GM10248 (cell line): Measurements from ENCODE around the gene PABPC1L.
"Not testable (repeated sequence)": the region's sequence is repeated elsewhere in the genome, so short reads cannot be mapped to it uniquely, and the experiment has no call there.

Experiments used
- CTCF ChIA-PET: fragments of 300-600 bp; sonication (Branson Sonifier 250); formaldehyde crosslinking; extraction: SDS; loops from one replicate; lab custom pipeline; 2021; ENCODE audit warnings: antibody characterized with exemption; lab: Yijun Ruan, JAX
- POLR2A ChIA-PET: fragments of 350-650 bp; sonication (Branson Sonifier 250); formaldehyde crosslinking; extraction: SDS; loops from one replicate; lab custom pipeline; 2020; ENCODE audit warnings: antibody characterized with exemption; lab: Yijun Ruan, JAX
- DNase-seq: peaks from one replicate; pipeline ENCODE4 v3.0.0; 2012; ENCODE audit errors: extremely low spot score
- CTCF ChIP-seq: IDR thresholded peaks from 2 replicates; pipeline ENCODE4 v1.5.1; 2012; ENCODE audit warnings: mild to moderate bottlenecking, low read depth; ENCODE audit errors: extremely low read depth, missing control alignments, control extremely low read depth

PABPC1L gene

GRCh38 chr20:44909872-44910689 lies at the start of gene PABPC1L:
TSS of gene PABPC1L (plus strand) at chr20:44910060. CDS start at chr20:44910144, 84 bp downstream.
- no peak for TF ChIP-seq CTCF
- POLR2A ChIA-PET: interaction anchor here (0.6 kb wide), 1 partner anchor 158 kb away, joined by 6 read pairs; no protein-coding TSS in a partner anchor
- DNase-seq: peak; percentile 95
- CTCF ChIA-PET: interaction anchor here (0.8 to 2.7 kb wide), 4 partner anchors 14 to 186 kb away, joined by 3 to 13 read pairs (median 3); no protein-coding TSS in a partner anchor

- no peak for DNase-seq
- no peak for TF ChIP-seq CTCF
Measured at GRCh38 chr20:44861531-44862006, 48.3 kb upstream of the PABPC1L start.

GRCh38 chr20:44862286-44862685 lies 47.6 kb upstream of the PABPC1L start:
- DNase-seq: no peak
- TF ChIP-seq CTCF: no peak
- CTCF ChIA-PET: interaction anchor here (0.9 to 1.4 kb wide), 2 partner anchors 80 to 115 kb away, joined by 3 to 6 read pairs; no protein-coding TSS in a partner anchor
- POLR2A ChIA-PET: no interaction called here

More at GRCh38 chr20:44861531-44862006, 48.3 kb upstream of the PABPC1L start:
- ChIA-PET POLR2A (no interaction called here), CTCF (interaction anchor here (0.9 to 1.4 kb wide), 3 partner anchors 79 to 178 kb away, joined by 3 to 6 read pairs (median 3); no protein-coding TSS in a partner anchor)

- POLR2A ChIA-PET: not testable (repeated sequence)
- CTCF ChIA-PET: interaction anchor here (1.4 kb wide), 1 partner anchor 116 kb away, joined by 6 read pairs; no protein-coding TSS in a partner anchor
Measured at GRCh38 chr20:44863365-44864084, 46.3 kb upstream of the PABPC1L start.

GRCh38 chr20:44864493-44864892 lies 45.4 kb upstream of the PABPC1L start:
- CTCF ChIA-PET: not testable (repeated sequence)

More at GRCh38 chr20:44863365-44864084, 46.3 kb upstream of the PABPC1L start:
- DNase-seq: not testable (repeated sequence)

GRCh38 chr20:44866703-44867335 lies 43.0 kb upstream of the PABPC1L start:
- ChIA-PET POLR2A (interaction anchor here (0.6 kb wide), 1 partner anchor 434 kb away, joined by 4 read pairs; no protein-coding TSS in a partner anchor), CTCF (interaction anchor here (0.7 to 2.7 kb wide), 30 partner anchors 9 to 653 kb away, joined by 3 to 40 read pairs (median 3); no protein-coding TSS in a partner anchor)
- no peak for DNase-seq
- no peak for TF ChIP-seq CTCF

More at GRCh38 chr20:44864493-44864892, 45.4 kb upstream of the PABPC1L start:
- POLR2A ChIA-PET, DNase-seq: not testable (repeated sequence)

- no peak for TF ChIP-seq CTCF
- POLR2A ChIA-PET: no interaction called here
- no peak for DNase-seq
- CTCF ChIA-PET: interaction anchor here (1.9 to 2.7 kb wide), 2 partner anchors 68 to 122 kb away, joined by 10 read pairs; no protein-coding TSS in a partner anchor
Measured at GRCh38 chr20:44869471-44869870, 40.4 kb upstream of the PABPC1L start.

GRCh38 chr20:44882360-44882759 lies 27.5 kb upstream of the PABPC1L start:
- POLR2A ChIA-PET: not testable (repeated sequence)

More at GRCh38 chr20:44882360-44882759, 27.5 kb upstream of the PABPC1L start:
- not testable (repeated sequence) for DNase-seq
- CTCF ChIA-PET: interaction anchor here (1.1 to 1.4 kb wide), 3 partner anchors 15 to 197 kb away, joined by 3 read pairs; no protein-coding TSS in a partner anchor
